K562 (cell line): ENCODE measurements around the gene CCDC18. TPM values are rescaled to one million over a fixed set of nuclear protein-coding genes. Genes with fewer than 3 reads are reported as not detected.

Source experiments
- ATAC-seq: fragments of 200-7000 bp; cut with Tn5 transposase; 3 replicates; pipeline ENCODE4 v1.9.1; 2020; ENCODE audit warnings: moderate library complexity
- BruUV-seq: library from RNA; stranded (reverse); fragments of 400-500 nt; replicated peaks from 2 replicates; lab custom pipeline; 2021; lab: Mats Ljungman, UMichigan
- CTCF ChIA-PET: fragments of 300-600 bp; formaldehyde crosslinking; extraction: SDS; loops from one replicate; lab custom pipeline; 2021; ENCODE audit warnings: low intra/inter-chr PET ratio; lab: Yijun Ruan, JAX
- POLR2A ChIA-PET: fragments of 300-600, 350-650 bp; sonication (Branson Sonifier 250); formaldehyde crosslinking; extraction: SDS; loops from one replicate; lab custom pipeline; 2021; ENCODE audit warnings: antibody characterized with exemption, inconsistent platforms; lab: Yijun Ruan, JAX
- DNase-seq, 4 experiments: peaks; one replicate each; pipeline versions ENCODE4 v3.0.0 to v3.0.0-alpha.2; 2011 to 2018; ENCODE audit warnings: low spot score in 3 of 4, mixed read lengths in 3 of 4; ENCODE audit errors: extremely low read depth in 1 of 4
- FAIRE-seq: peaks from 2 replicates; lab custom pipeline; 2011; peaks lifted over from hg19 to GRCh38; lab: Jason Lieb, UNC
- H2AFZ ChIP-seq: 2 replicates; pipeline ENCODE4 v1.6.0; 2011; ENCODE audit warnings: low read depth, low read length, control low read depth, inconsistent platforms
- H3K27ac ChIP-seq: fragments of 200-600 bp; 3 replicates; pipeline ENCODE4 v1.8.0; 2011; ENCODE audit warnings: low read depth, mild to moderate bottlenecking, control low read depth, inconsistent platforms, low read length, moderate library complexity, mixed read lengths; ENCODE audit errors: extremely low read depth
- H3K27me3 ChIP-seq, 2 experiments: fragments of 300-600 bp in 1 of 2; 2 replicates in 1 of 2; 3 replicates in 1 of 2; pipeline versions ENCODE4 v1.6.0 to v1.8.0; 2011; ENCODE audit warnings: inconsistent platforms in 2 of 2, low read length in 2 of 2, mild to moderate bottlenecking in 1 of 2, mixed read lengths in 1 of 2, moderate library complexity in 1 of 2; ENCODE audit not compliant: control insufficient read depth in 2 of 2, insufficient read depth in 2 of 2
- H3K36me3 ChIP-seq: fragments of 300-600 bp; 3 replicates; pipeline ENCODE4 v1.8.0; 2011; ENCODE audit warnings: mild to moderate bottlenecking, low read length, inconsistent platforms; ENCODE audit not compliant: control insufficient read depth, insufficient read depth
- H3K4me1 ChIP-seq, 2 experiments: fragments of 200-600 bp in 1 of 2; replicated peaks in 1 of 2; 2 replicates in 1 of 2; 3 replicates in 1 of 2; pipeline versions ENCODE4 v1.5.1 to v1.8.0; 2011; ENCODE audit warnings: inconsistent platforms in 2 of 2, low read length in 2 of 2, mild to moderate bottlenecking in 1 of 2, mixed read lengths in 1 of 2, moderate library complexity in 1 of 2; ENCODE audit not compliant: control insufficient read depth in 2 of 2, insufficient read depth in 2 of 2
- H3K4me2 ChIP-seq: 2 replicates; pipeline ENCODE4 v1.6.1; 2011; ENCODE audit warnings: low read length, control low read depth, inconsistent platforms, mixed read lengths; ENCODE audit not compliant: insufficient read depth
- H3K4me3 ChIP-seq: fragments of 200-600 bp; sonication (generic), shearing (Covaris generic); 2 replicates; pipeline ENCODE4 v1.5.1; 2016; ENCODE audit warnings: control low read depth, inconsistent platforms
- H3K79me2 ChIP-seq: fragments of 200-600 bp; 3 replicates; pipeline ENCODE4 v1.8.0; 2011; ENCODE audit warnings: low read length, inconsistent platforms; ENCODE audit not compliant: control insufficient read depth, insufficient read depth
- H3K9ac ChIP-seq, 2 experiments: 2 replicates each; pipeline versions ENCODE4 v1.6.0 to v1.6.1; 2011; ENCODE audit warnings: low read depth in 2 of 2, low read length in 2 of 2, control low read depth in 1 of 2, inconsistent platforms in 1 of 2, mild to moderate bottlenecking in 1 of 2, mixed read lengths in 1 of 2; ENCODE audit not compliant: insufficient read depth in 1 of 2
- H3K9me1 ChIP-seq: one replicate; pipeline ENCODE4 v1.6.0; 2011; ENCODE audit warnings: inconsistent platforms, mild to moderate bottlenecking, low read length, moderate library complexity; ENCODE audit not compliant: control insufficient read depth, insufficient read depth
- H3K9me3 ChIP-seq: replicated peaks from 2 replicates; pipeline ENCODE4 v1.5.1; 2011; ENCODE audit warnings: low read depth, low read length, inconsistent platforms; ENCODE audit not compliant: control insufficient read depth, insufficient read depth
- H4K20me1 ChIP-seq: replicated peaks from 2 replicates; pipeline ENCODE4 v1.6.1; 2011; ENCODE audit warnings: low read length, inconsistent platforms, mixed read lengths; ENCODE audit not compliant: control insufficient read depth, insufficient read depth
- BCL6 ChIP-seq: fragments of 250-450 bp; sonication (Bioruptor Pico); IDR thresholded peaks from 2 replicates; pipeline ENCODE4 v1.4.0; 2020
- CHD2 ChIP-seq: IDR thresholded peaks from 2 replicates; pipeline ENCODE4 v1.6.1; 2011; ENCODE audit warnings: low read depth, low read length
- DPF2 ChIP-seq: fragments of 450-650 bp; IDR thresholded peaks from 2 replicates; pipeline ENCODE4 v1.6.1; 2016
- HNRNPL ChIP-seq: fragments of 200-400 bp; formaldehyde crosslinking; IDR thresholded peaks from 2 replicates; pipeline ENCODE4 v1.6.1; 2017; ENCODE audit warnings: low read depth, mild to moderate bottlenecking, low read length
- NR2C2 ChIP-seq, 2 experiments: fragments of 200-800 bp in 1 of 2; sonication (Bioruptor generic) in 1 of 2; sonication (generic) in 1 of 2; formaldehyde crosslinking in 1 of 2; IDR thresholded peaks; 2 replicates each; pipeline versions ENCODE4 v1.6.1 to v1.8.0; 2016 to 2022; ENCODE audit warnings: mild to moderate bottlenecking in 1 of 2, missing compliant biosample characterization in 1 of 2, missing genetic modification characterization in 1 of 2, missing genetic modification reagents in 1 of 2
- NR4A1 ChIP-seq, 2 experiments: fragments of 250-450 bp in 1 of 2; fragments of 450-650 bp in 1 of 2; sonication (Bioruptor Pico) in 1 of 2; IDR thresholded peaks; 2 replicates each; pipeline versions ENCODE4 v1.4.0 to v1.6.1; 2016 to 2020; ENCODE audit warnings: mild to moderate bottlenecking in 2 of 2, missing compliant biosample characterization in 1 of 2, missing genetic modification characterization in 1 of 2, moderate library complexity in 1 of 2
- POLR2A ChIP-seq: fragments of 450-650 bp; conservative IDR thresholded peaks from 2 replicates; pipeline ENCODE4 v1.6.1; 2016
- POLR2G ChIP-seq: fragments of 200-400 bp; formaldehyde crosslinking; IDR thresholded peaks from 2 replicates; pipeline ENCODE4 v1.6.1; 2017; ENCODE audit warnings: low read depth, mild to moderate bottlenecking, antibody characterized with exemption, low read length, moderate library complexity
- RBBP5 ChIP-seq: fragments of 200-600 bp; sonication (generic); IDR thresholded peaks from 2 replicates; pipeline ENCODE4 v1.6.1; 2012; ENCODE audit warnings: borderline replicate concordance, mild to moderate bottlenecking, low read length, control low read depth, inconsistent platforms; ENCODE audit not compliant: insufficient read depth, poor library complexity, severe bottlenecking
- SREBF2 ChIP-seq: sonication (generic); formaldehyde crosslinking; IDR thresholded peaks from 2 replicates; pipeline ENCODE4 v1.4.0; 2020; ENCODE audit warnings: mild to moderate bottlenecking, missing genetic modification reagents
- ZNF707 ChIP-seq: fragments of 250-450 bp; sonication (Bioruptor Pico); conservative IDR thresholded peaks from 2 replicates; pipeline ENCODE4 v1.8.0; 2022; ENCODE audit warnings: inconsistent platforms, mild to moderate bottlenecking, moderate library complexity
- WGBS: fragments of 100-300 bp; shearing (Covaris generic); methylation state at CpG from one replicate; pipeline ENCODE4 v1.1.6; 2016; ENCODE audit warnings: low coverage, mixed read lengths; ENCODE audit not compliant: insufficient coverage; ENCODE audit errors: missing lambda C conversion rate; 5-methylcytosine and 5-hydroxymethylcytosine counted together
- in situ Hi-C: fragments of 300-500 bp; cut with MboI; formaldehyde crosslinking; loops from 4 replicates; pipeline ENCODE4 v1.15.0; 2018; ENCODE audit warnings: inconsistent platforms, mixed read lengths
- intact Hi-C: fragments of 100-400 bp; cut with micrococcal nuclease; formaldehyde crosslinking; loops from 2 replicates; pipeline ENCODE4 v1.14.2; 2022
- polyA plus RNA-seq, 8 experiments: library from polyadenylated mRNA; depleted of rRNA in 4 of 8; stranded (reverse) in 5 of 8; unstranded in 3 of 8; fragments of >200 nt; fragmentation: Nextera tagmentation in 2 of 8; fragmentation: Illumina TruSeq in 1 of 8; extraction: Ambion mirVana in 2 of 8; extraction: Trizol in 1 of 8; gene quantifications; 2 replicates each; pipeline versions ENCODE4 v1.2.1 to v1.2.3, GENCODE V29; 2011 to 2014; ENCODE audit warnings: inconsistent platforms in 1 of 8, missing spikeins in 1 of 8
- total RNA-seq, 7 experiments: library from RNA; depleted of rRNA in 6 of 7; stranded (reverse); fragments of >200 nt in 6 of 7; fragmentation: Illumina TruSeq in 2 of 7; extraction: Trizol in 2 of 7; gene quantifications; 2 replicates each; pipeline versions ENCODE4 v1.2.1 to v1.2.3, GENCODE V29; 2011 to 2021; ENCODE audit warnings: low replicate concordance in 1 of 7
- TF ChIP-seq, protein P1 (sequence below): fragments of 250-450 bp; sonication (Bioruptor Pico); IDR thresholded peaks from 2 replicates; pipeline ENCODE4 v1.4.0; 2020
- TF ChIP-seq, protein P2 (sequence below): sonication (generic); formaldehyde crosslinking; IDR thresholded peaks from 2 replicates; pipeline ENCODE4 v1.8.0; 2022; ENCODE audit warnings: mild to moderate bottlenecking, low read depth, missing genetic modification reagents
- TF ChIP-seq, protein P3 (sequence below): fragments of 250-450 bp; sonication (Bioruptor Pico); IDR thresholded peaks from 2 replicates; pipeline ENCODE4 v1.5.0; 2020; ENCODE audit warnings: mild to moderate bottlenecking, borderline replicate concordance

The CCDC18 gene
- total and polyA plus RNA-seq, 9 of the 15 experiments (the other 6 are each of a cell fraction or from before 2014, with no cell fraction given) = 19.5 to 34.2 (median 24.3) TPM

DNA sequence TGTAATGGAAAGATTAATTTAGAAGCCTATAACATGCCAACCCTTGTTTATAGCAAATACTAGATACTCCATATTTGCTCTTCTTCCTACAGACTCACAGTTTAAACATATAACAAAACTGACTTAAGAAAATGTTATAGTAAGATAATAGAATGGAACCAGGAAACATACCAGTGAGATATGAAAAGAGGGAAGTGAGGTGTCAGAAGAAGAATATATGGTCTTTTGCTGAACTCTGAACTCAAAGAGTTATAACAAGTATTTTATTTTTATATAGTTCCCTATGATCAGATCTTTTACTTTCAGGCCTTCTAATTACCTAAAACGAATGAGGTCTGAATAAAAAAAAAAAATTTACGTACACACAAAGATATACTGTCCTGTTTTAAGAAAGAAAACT lies 21.2 kb upstream of the CCDC18 start:
- in situ Hi-C loops (no loop called here), intact Hi-C loops (no loop called here)
- Histone ChIP-seq H3K9me1 (no peaks in the 10 kb centered on the region), H3K79me2 (peaks cover 49% of the 10 kb centered on the region), H3K4me1 (peaks cover 0 to 2% of the 10 kb centered on the region in 2 experiments; a peak in 1 of 5 replicates), H3K9ac (no peak overlapping the region), H3K27ac (peak overlapping the region; percentile 49; the same call in 2 of the 3 replicates), H3K27me3 (no peaks in the 10 kb centered on the region), H4K20me1 (no peaks in the 10 kb centered on the region), H3K9me3 (no peaks in the 10 kb centered on the region), H3K4me2 (no peak overlapping the region), H3K36me3 (peaks cover 59% of the 10 kb centered on the region; the same call in 2 of the 3 replicates), H3K4me3 (no peak overlapping the region), H2AFZ (no peak overlapping the region)
- DNase-seq (no peak), ATAC-seq (peak; percentile 22; the same call in 1 of the 3 replicates), FAIRE-seq (no peak)
- ChIA-PET POLR2A (no interaction called here), CTCF (no interaction called here)
- WGBS = 35% methylated on average over 2 of the region's 2 CpGs
- no TSS peak for BruUV-seq
- TF ChIP-seq, protein P1, sequence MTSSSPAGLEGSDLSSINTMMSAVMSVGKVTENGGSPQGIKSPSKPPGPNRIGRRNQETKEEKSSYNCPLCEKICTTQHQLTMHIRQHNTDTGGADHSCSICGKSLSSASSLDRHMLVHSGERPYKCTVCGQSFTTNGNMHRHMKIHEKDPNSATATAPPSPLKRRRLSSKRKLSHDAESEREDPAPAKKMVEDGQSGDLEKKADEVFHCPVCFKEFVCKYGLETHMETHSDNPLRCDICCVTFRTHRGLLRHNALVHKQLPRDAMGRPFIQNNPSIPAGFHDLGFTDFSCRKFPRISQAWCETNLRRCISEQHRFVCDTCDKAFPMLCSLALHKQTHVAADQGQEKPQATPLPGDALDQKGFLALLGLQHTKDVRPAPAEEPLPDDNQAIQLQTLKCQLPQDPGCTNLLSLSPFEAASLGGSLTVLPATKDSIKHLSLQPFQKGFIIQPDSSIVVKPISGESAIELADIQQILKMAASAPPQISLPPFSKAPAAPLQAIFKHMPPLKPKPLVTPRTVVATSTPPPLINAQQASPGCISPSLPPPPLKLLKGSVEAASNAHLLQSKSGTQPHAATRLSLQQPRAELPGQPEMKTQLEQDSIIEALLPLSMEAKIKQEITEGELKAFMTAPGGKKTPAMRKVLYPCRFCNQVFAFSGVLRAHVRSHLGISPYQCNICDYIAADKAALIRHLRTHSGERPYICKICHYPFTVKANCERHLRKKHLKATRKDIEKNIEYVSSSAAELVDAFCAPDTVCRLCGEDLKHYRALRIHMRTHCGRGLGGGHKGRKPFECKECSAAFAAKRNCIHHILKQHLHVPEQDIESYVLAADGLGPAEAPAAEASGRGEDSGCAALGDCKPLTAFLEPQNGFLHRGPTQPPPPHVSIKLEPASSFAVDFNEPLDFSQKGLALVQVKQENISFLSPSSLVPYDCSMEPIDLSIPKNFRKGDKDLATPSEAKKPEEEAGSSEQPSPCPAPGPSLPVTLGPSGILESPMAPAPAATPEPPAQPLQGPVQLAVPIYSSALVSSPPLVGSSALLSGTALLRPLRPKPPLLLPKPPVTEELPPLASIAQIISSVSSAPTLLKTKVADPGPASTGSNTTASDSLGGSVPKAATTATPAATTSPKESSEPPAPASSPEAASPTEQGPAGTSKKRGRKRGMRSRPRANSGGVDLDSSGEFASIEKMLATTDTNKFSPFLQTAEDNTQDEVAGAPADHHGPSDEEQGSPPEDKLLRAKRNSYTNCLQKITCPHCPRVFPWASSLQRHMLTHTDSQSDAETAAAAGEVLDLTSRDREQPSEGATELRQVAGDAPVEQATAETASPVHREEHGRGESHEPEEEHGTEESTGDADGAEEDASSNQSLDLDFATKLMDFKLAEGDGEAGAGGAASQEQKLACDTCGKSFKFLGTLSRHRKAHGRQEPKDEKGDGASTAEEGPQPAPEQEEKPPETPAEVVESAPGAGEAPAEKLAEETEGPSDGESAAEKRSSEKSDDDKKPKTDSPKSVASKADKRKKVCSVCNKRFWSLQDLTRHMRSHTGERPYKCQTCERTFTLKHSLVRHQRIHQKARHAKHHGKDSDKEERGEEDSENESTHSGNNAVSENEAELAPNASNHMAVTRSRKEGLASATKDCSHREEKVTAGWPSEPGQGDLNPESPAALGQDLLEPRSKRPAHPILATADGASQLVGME (CRISPR knock-in tag) = no peak
- TF ChIP-seq, protein P2, sequence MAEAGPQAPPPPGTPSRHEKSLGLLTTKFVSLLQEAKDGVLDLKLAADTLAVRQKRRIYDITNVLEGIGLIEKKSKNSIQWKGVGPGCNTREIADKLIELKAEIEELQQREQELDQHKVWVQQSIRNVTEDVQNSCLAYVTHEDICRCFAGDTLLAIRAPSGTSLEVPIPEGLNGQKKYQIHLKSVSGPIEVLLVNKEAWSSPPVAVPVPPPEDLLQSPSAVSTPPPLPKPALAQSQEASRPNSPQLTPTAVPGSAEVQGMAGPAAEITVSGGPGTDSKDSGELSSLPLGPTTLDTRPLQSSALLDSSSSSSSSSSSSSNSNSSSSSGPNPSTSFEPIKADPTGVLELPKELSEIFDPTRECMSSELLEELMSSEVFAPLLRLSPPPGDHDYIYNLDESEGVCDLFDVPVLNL (CRISPR knock-in tag) = no peak
- TF ChIP-seq NR2C2 (CRISPR knock-in tag; IDR thresholded peaks at IDR 0.05) (no peak), NR2C2 (tag; IDR thresholded peaks at IDR 0.05) (peak; percentile 71), BCL6 (CRISPR knock-in tag) (no peak), DPF2 (0 out of 2 replicates have a peak, but pooled peaks have one; percentile 33), NR4A1 (CRISPR knock-in tag; IDR thresholded peaks at IDR 0.05) (no peak), NR4A1 (tag; IDR thresholded peaks at IDR 0.05) (no peak), ZNF707 (CRISPR knock-in tag) (no peak), POLR2A (no peak), HNRNPL (no peak), RBBP5 (no peak), POLR2G (no peak), SREBF2 (CRISPR knock-in tag) (no peak), CHD2 (no peak)
- TF ChIP-seq, protein P3, sequence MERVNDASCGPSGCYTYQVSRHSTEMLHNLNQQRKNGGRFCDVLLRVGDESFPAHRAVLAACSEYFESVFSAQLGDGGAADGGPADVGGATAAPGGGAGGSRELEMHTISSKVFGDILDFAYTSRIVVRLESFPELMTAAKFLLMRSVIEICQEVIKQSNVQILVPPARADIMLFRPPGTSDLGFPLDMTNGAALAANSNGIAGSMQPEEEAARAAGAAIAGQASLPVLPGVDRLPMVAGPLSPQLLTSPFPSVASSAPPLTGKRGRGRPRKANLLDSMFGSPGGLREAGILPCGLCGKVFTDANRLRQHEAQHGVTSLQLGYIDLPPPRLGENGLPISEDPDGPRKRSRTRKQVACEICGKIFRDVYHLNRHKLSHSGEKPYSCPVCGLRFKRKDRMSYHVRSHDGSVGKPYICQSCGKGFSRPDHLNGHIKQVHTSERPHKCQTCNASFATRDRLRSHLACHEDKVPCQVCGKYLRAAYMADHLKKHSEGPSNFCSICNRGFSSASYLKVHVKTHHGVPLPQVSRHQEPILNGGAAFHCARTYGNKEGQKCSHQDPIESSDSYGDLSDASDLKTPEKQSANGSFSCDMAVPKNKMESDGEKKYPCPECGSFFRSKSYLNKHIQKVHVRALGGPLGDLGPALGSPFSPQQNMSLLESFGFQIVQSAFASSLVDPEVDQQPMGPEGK (CRISPR knock-in tag) = no peak
